Muscle layer of colon (tissue), 2 donors: ENCODE results near the gene EFR3B.
"Not testable (repeated sequence)": the region's sequence is repeated elsewhere in the genome, so short reads cannot be mapped to it uniquely, and the experiment has no call there.

Experiments
- H3K27ac ChIP-seq: one replicate; pipeline ENCODE4 v1.7.0; 2013; ENCODE audit warnings: low read depth, mild to moderate bottlenecking, low read length, moderate library complexity
- H3K27me3 ChIP-seq, 2 donors: one replicate each; pipeline ENCODE4 v1.7.0; 2013; ENCODE audit warnings: low read length in 2 of 2, mild to moderate bottlenecking in 2 of 2; ENCODE audit not compliant: insufficient read depth in 2 of 2, control insufficient read depth in 1 of 2
- H3K36me3 ChIP-seq: one replicate; pipeline ENCODE4 v1.7.0; 2013; ENCODE audit warnings: mild to moderate bottlenecking, low read length; ENCODE audit not compliant: insufficient read depth
- H3K4me1 ChIP-seq: one replicate; pipeline ENCODE4 v1.7.0; 2013; ENCODE audit warnings: mild to moderate bottlenecking, low read length; ENCODE audit not compliant: insufficient read depth
- H3K4me3 ChIP-seq, 2 donors: one replicate each; pipeline ENCODE4 v1.7.0; 2013; ENCODE audit warnings: low read length in 2 of 2, low read depth in 1 of 2, mild to moderate bottlenecking in 1 of 2, moderate library complexity in 1 of 2
- H3K9ac ChIP-seq: one replicate; pipeline ENCODE4 v1.7.0; 2013; ENCODE audit warnings: low read length
- H3K9me3 ChIP-seq: one replicate; pipeline ENCODE4 v1.7.0; 2013; ENCODE audit warnings: mild to moderate bottlenecking, low read length
- donor health status: abdominal sarcoma.
- donor health status: Adenocarcinoma of cecum.

Gene EFR3B

GRCh38 chr2:25041928-25042320, at the start of gene EFR3B:
Gene EFR3B, plus strand, starts transcription at chr2:25042076. Its CDS starts 237 bp downstream, at chr2:25042313.
- no peaks in the 10 kb centered on the region for H3K36me3 ChIP-seq
- peak within 1 kb of the TSS; percentile 61 for H3K27ac ChIP-seq
- H3K9ac ChIP-seq, result peak within 1 kb of the TSS; percentile 6
- H3K4me1 ChIP-seq, result peaks cover 17% of the 10 kb centered on the region
- H3K9me3 ChIP-seq, result no peaks in the 10 kb centered on the region
- H3K4me3 ChIP-seq, result peak within 1 kb of the TSS; percentile 76 to 82
- H3K27me3 ChIP-seq, result no peaks in the 10 kb centered on the region

DNA sequence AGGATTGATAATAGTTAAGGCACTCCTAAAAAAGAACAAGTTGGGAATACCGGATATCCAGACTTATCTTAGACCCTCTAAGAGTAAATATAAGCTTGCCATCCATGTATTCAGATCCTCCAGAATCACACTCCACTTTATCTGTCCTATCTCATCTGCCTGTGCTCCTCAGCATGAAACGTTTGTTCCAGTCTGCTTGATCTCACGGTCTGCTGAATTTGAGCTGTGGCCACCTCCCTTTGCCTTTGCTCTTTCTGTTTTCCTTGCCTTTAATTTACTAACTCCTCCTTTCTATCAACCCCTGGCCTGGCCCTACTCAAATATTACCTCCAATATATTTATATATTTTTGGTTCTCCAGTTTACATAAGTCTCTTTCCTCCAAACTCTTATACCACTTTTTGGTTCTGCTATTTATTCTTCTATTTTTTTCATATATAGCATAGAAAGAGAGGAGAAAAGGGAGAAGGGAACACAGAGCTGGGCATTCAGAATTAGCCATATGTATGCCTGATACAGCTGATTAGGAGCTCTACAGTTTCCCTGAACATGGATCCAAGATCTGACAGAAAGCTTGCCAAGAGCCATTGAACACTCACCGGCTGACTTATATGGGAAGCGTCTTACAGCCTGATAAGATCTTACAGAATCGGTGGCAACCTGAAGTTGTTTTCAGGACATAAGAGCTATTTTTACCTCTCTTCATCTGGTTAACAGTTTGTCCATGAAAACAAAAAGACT, 48.3 kb upstream of the EFR3B start:
- no peaks in the 10 kb centered on the region for H3K27me3 ChIP-seq
- H3K9ac ChIP-seq, result no peak overlapping the region
- no peaks in the 10 kb centered on the region for H3K9me3 ChIP-seq
- H3K4me3 ChIP-seq, result no peak overlapping the region
- H3K36me3 ChIP-seq, result no peaks in the 10 kb centered on the region
- H3K27ac ChIP-seq, result no peak overlapping the region
- peaks cover 5% of the 10 kb centered on the region for H3K4me1 ChIP-seq

DNA sequence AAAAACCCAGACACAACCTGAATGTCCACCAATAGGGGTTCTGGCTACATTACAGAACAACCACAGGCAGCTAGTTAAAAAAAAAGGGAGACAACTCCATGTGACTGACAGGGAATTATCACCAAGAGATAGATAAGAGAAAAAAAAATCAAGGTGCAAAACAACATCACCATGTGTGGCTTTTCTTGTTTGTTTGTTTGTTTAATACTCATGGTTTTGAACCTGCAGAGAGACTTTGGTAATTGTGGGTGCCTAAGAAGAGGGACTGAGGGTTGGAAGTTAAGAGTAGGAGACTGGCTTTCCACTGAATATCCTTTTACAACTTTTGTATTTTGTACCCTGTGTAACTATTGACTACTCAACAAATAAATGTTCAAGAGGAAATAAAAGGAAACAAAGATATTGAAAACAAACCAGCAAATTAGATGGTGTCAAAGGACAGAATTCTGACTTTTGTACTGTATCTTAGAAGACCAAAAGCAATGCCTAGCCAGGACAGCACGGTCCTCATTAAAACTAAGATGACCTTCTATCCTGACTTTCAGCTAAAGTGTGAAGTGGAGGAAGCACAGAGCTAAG, 47.6 kb upstream of the EFR3B start:
- Histone ChIP-seq H3K9me3 (no peaks in the 10 kb centered on the region), H3K4me3 (no peak overlapping the region), H3K9ac (no peak overlapping the region), H3K36me3 (no peaks in the 10 kb centered on the region), H3K27ac (no peak overlapping the region), H3K4me1 (peaks cover 5% of the 10 kb centered on the region), H3K27me3 (no peaks in the 10 kb centered on the region)

- H3K27me3 ChIP-seq, H3K4me3 ChIP-seq, H3K9me3 ChIP-seq, H3K36me3 ChIP-seq, H3K27ac ChIP-seq, H3K9ac ChIP-seq: not testable (repeated sequence)
- H3K4me1 ChIP-seq, result peaks cover 12% of the 10 kb centered on the region
These were observed 42.8 kb upstream of the EFR3B start for GRCh38 chr2:24999097-24999496.

DNA sequence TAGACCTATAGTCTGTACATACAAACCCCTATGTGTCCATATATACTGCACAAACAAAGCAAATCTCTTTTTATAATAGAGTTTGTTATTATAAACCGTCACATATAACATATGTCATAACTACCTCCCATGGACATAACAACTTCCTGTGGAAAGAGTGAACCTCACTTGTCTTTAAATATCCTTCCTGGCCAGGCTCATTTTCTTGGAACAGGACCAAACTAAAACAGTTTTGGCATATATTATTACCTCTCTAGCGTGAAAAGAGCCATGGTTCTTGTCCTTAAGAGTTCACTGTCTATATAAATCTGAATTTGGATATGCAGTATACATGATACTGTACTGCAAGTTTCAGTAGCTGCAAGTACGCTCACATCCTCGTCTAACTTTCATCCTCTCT, 41.8 kb upstream of the EFR3B start:
- peaks cover 12% of the 10 kb centered on the region for H3K4me1 ChIP-seq
- no peak overlapping the region for H3K27ac ChIP-seq

GRCh38 chr2:25000503-25001324, 41.2 kb upstream of the EFR3B start:
- Histone ChIP-seq H3K9ac (no peak overlapping the region), H3K36me3 (no peaks in the 10 kb centered on the region), H3K27me3 (no peaks in the 10 kb centered on the region), H3K4me3 (no peak overlapping the region), H3K9me3 (no peaks in the 10 kb centered on the region), H3K27ac (no peak overlapping the region), H3K4me1 (peaks cover 12% of the 10 kb centered on the region)

More for the DNA sequence above, 41.8 kb upstream of the EFR3B start:
- Histone ChIP-seq H3K36me3 (no peaks in the 10 kb centered on the region), H3K27me3 (no peaks in the 10 kb centered on the region), H3K4me3 (no peak overlapping the region), H3K9ac (no peak overlapping the region), H3K9me3 (no peaks in the 10 kb centered on the region)

DNA sequence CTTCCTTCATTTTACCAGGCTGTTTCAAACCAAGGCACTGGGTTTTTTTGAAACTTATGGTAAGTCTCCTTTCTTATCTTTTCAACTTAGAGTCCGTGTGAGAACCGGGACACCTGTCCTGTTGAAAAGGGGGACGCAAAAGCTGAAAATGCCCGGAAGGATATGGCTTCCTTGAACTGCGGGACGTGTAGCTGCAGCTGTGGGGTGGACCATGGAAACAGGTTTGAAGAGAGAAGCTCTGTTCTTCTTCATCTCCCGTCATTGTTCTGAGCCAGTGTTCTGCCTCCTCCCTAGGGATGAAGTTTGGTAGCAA, 40.6 kb upstream of the EFR3B start:
- no peak overlapping the region for H3K27ac ChIP-seq
- H3K9ac ChIP-seq, result no peak overlapping the region
- H3K9me3 ChIP-seq, result no peaks in the 10 kb centered on the region
- no peaks in the 10 kb centered on the region for H3K27me3 ChIP-seq
- H3K4me3 ChIP-seq, result no peak overlapping the region
- peaks cover 12% of the 10 kb centered on the region for H3K4me1 ChIP-seq
- no peaks in the 10 kb centered on the region for H3K36me3 ChIP-seq

- Histone ChIP-seq H3K4me1 (peaks cover 12% of the 10 kb centered on the region), H3K4me3 (no peak overlapping the region), H3K27me3 (no peaks in the 10 kb centered on the region), H3K9me3 (no peaks in the 10 kb centered on the region), H3K9ac (no peak overlapping the region), H3K27ac (no peak overlapping the region), H3K36me3 (no peaks in the 10 kb centered on the region)
These were observed 39.8 kb upstream of the EFR3B start for GRCh38 chr2:25002066-25002465.

DNA sequence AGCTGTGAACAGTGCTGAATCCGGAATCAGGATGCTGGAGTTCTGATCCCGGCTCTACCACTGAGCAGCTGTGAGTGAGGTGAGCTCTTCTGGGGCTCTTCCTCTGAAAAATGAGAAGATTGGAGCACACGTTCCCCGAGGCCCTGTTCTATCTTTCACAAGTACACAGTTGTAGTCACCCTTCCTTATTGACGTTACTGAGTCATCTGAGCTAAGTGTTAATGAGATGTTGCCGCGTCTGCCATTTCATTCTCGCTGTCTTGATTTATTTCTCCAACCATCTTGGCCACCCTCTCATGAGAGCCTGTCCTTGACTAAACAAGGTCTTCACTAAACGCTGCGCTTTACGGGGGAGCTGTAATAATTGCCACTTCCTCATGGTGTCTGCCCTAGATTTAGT, 31.9 kb upstream of the EFR3B start:
- no peaks in the 10 kb centered on the region for H3K9me3 ChIP-seq
- no peaks in the 10 kb centered on the region for H3K27me3 ChIP-seq
- no peaks in the 10 kb centered on the region for H3K36me3 ChIP-seq
- H3K27ac ChIP-seq, result no peak overlapping the region
- no peaks in the 10 kb centered on the region for H3K4me1 ChIP-seq
- H3K9ac ChIP-seq, result no peak overlapping the region
- no peak overlapping the region for H3K4me3 ChIP-seq

GRCh38 chr2:25011342-25011741, 30.5 kb upstream of the EFR3B start:
- H3K4me1 ChIP-seq, H3K27me3 ChIP-seq, H3K4me3 ChIP-seq, H3K36me3 ChIP-seq, H3K9me3 ChIP-seq, H3K27ac ChIP-seq, H3K9ac ChIP-seq: not testable (repeated sequence)

- no peak overlapping the region for H3K27ac ChIP-seq
- no peaks in the 10 kb centered on the region for H3K4me1 ChIP-seq
- H3K4me3 ChIP-seq, result no peak overlapping the region
- H3K9me3 ChIP-seq, result no peaks in the 10 kb centered on the region
- no peak overlapping the region for H3K9ac ChIP-seq
- no peaks in the 10 kb centered on the region for H3K36me3 ChIP-seq
- H3K27me3 ChIP-seq, result no peaks in the 10 kb centered on the region
These were observed 27.2 kb upstream of the EFR3B start for GRCh38 chr2:25014631-25015030.
